GM12874 (cell line): ENCODE measurements around the gene UNC13C.

ENCODE experiments used
- TF ChIP-seq, protein P1 (sequence below): IDR thresholded peaks from 2 replicates; pipeline ENCODE4 v1.5.1; 2011; ENCODE audit warnings: low read depth, mild to moderate bottlenecking, control low read depth, low read length, moderate library complexity; ENCODE audit not compliant: insufficient read depth

Gene UNC13C

DNA sequence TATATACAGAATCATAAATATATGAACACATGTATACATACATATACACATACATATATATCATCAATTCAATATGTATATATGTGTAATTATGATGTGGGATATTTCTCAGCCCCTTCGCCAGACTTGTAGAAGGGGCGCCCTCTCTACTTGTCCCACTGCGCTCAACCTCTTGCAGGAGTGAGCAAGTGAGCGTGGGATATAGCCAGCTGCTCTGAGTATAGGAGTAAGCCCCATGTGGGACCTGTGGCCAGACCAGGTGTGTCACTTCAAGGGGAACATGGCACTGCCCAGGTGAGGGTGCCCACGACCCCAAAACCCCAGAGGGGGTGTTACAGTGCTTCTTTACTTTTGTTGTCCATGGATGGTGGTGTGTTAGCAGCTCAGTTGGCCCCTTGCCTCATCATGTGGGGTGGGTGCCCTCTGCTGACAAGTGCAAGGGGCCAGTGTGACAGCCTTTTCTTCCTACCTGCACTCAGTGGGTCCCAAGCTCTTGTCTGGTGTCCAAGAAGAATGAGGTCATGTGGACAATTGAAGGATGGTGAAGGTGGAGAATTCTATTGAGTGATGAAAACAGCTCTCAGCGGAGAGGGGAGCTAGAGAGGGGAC, 304.1 kb downstream of the UNC13C start:
- TF ChIP-seq, protein P1, sequence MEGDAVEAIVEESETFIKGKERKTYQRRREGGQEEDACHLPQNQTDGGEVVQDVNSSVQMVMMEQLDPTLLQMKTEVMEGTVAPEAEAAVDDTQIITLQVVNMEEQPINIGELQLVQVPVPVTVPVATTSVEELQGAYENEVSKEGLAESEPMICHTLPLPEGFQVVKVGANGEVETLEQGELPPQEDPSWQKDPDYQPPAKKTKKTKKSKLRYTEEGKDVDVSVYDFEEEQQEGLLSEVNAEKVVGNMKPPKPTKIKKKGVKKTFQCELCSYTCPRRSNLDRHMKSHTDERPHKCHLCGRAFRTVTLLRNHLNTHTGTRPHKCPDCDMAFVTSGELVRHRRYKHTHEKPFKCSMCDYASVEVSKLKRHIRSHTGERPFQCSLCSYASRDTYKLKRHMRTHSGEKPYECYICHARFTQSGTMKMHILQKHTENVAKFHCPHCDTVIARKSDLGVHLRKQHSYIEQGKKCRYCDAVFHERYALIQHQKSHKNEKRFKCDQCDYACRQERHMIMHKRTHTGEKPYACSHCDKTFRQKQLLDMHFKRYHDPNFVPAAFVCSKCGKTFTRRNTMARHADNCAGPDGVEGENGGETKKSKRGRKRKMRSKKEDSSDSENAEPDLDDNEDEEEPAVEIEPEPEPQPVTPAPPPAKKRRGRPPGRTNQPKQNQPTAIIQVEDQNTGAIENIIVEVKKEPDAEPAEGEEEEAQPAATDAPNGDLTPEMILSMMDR = no peak

- TF ChIP-seq, protein P1 = no peak
Observed at GRCh38 chr15:54288049-54288448, 309.8 kb downstream of the UNC13C start.

GRCh38 chr15:54289590-54290136, 311.4 kb downstream of the UNC13C start:
- TF ChIP-seq, protein P1 = no peak

GRCh38 chr15:54298396-54298795, 320.2 kb downstream of the UNC13C start:
- TF ChIP-seq, protein P1 = no peak

- TF ChIP-seq, protein P1 = no peak
Observed at GRCh38 chr15:54304321-54304720, 326.1 kb downstream of the UNC13C start.

DNA sequence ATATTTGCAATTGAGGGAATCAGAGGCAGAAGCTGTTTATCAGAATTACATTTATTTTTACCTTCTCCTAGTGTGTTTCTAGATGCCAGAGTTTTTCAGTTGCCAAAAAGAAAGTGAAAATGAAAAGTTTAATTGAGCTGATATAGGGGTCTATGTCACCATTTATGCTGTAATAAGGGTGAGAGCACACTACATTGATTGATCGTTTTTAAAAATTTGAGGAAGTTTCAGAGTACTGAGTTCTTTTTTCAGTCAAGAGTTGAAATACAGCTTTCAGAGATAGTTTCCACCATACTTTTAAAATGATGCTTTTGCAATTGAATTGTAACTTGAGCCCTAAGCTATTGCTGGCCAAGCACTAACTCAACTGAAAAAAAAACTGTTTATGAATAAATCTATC, 326.9 kb downstream of the UNC13C start:
- TF ChIP-seq, protein P1 = no peak

DNA sequence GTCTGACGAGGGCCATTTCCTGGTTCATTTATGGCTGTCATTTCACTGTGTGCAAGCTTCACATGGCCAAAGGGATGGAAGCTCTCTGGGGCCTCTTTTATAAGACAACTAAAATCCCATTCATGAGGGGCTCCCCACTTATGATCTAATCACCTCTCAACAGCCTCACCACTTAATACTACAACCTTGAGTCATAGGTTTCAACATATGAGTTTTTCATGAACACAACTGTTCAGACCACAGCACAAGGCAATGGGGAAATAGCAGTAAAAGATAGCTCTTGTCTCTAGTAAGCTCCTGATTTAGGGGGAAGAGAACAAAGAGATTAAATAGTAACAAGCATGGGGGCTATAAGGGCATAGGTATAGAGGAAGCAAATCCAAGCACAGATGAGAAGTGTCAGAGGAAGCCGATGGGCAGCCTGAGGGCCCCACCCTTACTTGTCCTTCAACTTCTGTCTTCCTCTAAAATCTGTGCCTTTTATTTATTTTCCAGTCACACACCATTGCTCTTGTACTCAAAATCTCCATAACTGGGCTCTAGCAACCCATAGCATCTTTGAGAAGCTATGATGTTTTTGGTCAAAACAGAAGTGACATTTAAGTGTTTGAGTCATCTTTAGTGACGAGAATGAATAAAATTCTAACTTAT, 329.1 kb downstream of the UNC13C start:
- TF ChIP-seq, protein P1 = no peak
